Stomach (tissue), 4 donors: ENCODE data around the gene DIPK1B.

Experiments
- POLR2A ChIP-seq, 4 donors: fragments of 450-650 bp; IDR thresholded peaks; one replicate each; pipeline ENCODE4 v1.6.1; 2016; ENCODE audit warnings: antibody characterized with exemption in 4 of 4, control low read depth in 2 of 4, mild to moderate bottlenecking in 1 of 4, moderate library complexity in 1 of 4
- POLR2AphosphoS5 ChIP-seq, 3 donors: sonication (generic); formaldehyde crosslinking; IDR thresholded peaks; one replicate each; pipeline ENCODE4 v1.6.1; 2016; ENCODE audit warnings: antibody characterized with exemption in 3 of 3
- TF ChIP-seq, protein P1 (sequence below), 7 experiments: fragments of 450-650 bp in 4 of 7; fragments of 200-600 bp in 3 of 7; sonication (generic) in 3 of 7; IDR thresholded peaks; one replicate each; pipeline ENCODE4 v1.5.1; 2016 to 2019; ENCODE audit warnings: antibody characterized with exemption in 7 of 7, control low read depth in 2 of 7, mild to moderate bottlenecking in 1 of 7

DNA sequence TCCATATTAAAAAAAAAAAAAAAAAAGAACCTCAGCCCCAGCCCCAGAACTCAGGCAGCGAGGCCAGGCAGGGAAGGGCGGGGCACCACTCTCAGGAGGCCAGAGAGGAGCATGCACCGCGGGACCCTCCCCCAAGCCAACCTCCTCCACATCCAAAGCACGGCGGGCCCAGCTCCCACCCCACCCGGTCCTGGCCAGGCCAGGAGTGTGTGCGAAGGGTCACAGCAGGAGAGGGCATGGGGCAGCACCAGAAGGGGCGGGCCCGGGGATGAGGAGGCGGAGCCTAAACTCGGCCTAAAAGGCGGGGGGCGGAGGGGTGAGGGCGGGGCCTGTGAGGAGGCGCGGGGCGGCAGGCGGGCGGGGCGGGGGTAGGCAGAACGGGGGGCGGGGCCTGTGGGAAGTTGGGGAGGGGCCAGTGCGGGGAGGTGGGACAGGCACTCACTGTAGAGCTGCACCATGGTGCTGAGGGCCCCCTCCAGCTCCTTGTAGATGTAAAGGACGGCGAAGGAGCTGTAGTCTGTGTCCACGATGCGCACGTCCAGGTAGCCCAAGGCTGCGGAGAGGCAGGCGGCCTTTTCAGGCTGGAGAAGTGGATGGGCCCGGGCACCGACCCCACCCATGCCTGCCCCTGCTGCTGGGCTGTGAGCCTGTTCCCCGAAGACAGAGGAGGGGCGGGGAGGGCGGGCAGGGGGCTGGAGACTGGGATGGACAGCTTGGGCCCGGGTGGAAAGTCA lies 50.7 kb downstream of the DIPK1B start:
- TF ChIP-seq, protein P1, sequence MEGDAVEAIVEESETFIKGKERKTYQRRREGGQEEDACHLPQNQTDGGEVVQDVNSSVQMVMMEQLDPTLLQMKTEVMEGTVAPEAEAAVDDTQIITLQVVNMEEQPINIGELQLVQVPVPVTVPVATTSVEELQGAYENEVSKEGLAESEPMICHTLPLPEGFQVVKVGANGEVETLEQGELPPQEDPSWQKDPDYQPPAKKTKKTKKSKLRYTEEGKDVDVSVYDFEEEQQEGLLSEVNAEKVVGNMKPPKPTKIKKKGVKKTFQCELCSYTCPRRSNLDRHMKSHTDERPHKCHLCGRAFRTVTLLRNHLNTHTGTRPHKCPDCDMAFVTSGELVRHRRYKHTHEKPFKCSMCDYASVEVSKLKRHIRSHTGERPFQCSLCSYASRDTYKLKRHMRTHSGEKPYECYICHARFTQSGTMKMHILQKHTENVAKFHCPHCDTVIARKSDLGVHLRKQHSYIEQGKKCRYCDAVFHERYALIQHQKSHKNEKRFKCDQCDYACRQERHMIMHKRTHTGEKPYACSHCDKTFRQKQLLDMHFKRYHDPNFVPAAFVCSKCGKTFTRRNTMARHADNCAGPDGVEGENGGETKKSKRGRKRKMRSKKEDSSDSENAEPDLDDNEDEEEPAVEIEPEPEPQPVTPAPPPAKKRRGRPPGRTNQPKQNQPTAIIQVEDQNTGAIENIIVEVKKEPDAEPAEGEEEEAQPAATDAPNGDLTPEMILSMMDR (IDR thresholded peaks at IDR 0.05): no peak
- TF ChIP-seq POLR2A (IDR thresholded peaks at IDR 0.05) (no peak), POLR2AphosphoS5 (IDR thresholded peaks at IDR 0.05) (no peak)
